CD14-positive monocyte (primary cell): ENCODE data around the gene TBX10. TPM values are rescaled to one million over a fixed set of nuclear protein-coding genes. Genes with fewer than 3 reads are reported as not detected.

ENCODE experiments used
- DNase-seq, 3 donors: peaks; one replicate each; pipeline ENCODE4 v3.0.0-alpha.2; 2011 to 2022
- H2AFZ ChIP-seq: 2 replicates; pipeline ENCODE4 v1.6.0; 2012; ENCODE audit warnings: mild to moderate bottlenecking, low read depth, low read length, inconsistent platforms; ENCODE audit not compliant: insufficient read depth, poor library complexity, severe bottlenecking
- H3K27ac ChIP-seq, 2 donors: 1 replicate in 1 of 2; 2 replicates in 1 of 2; pipeline ENCODE4 v1.5.1; 2012 to 2013; ENCODE audit warnings: low read length in 2 of 2, control low read depth in 1 of 2, inconsistent platforms in 1 of 2, low read depth in 1 of 2, mild to moderate bottlenecking in 1 of 2
- H3K27me3 ChIP-seq, 2 donors: one replicate each; pipeline versions ENCODE4 v1.6.0 to v1.6.1; 2011 to 2013; ENCODE audit warnings: low read length in 2 of 2; ENCODE audit not compliant: control insufficient read depth in 2 of 2, insufficient read depth in 2 of 2
- H3K36me3 ChIP-seq, 2 donors: replicated peaks in 1 of 2; 1 replicate in 1 of 2; 2 replicates in 1 of 2; pipeline versions ENCODE4 v1.5.1 to v1.6.1; 2012 to 2013; ENCODE audit warnings: low read length in 2 of 2, control low read depth in 1 of 2, inconsistent platforms in 1 of 2, mild to moderate bottlenecking in 1 of 2; ENCODE audit not compliant: insufficient read depth in 2 of 2, control insufficient read depth in 1 of 2
- H3K4me1 ChIP-seq, 2 donors: 1 replicate in 1 of 2; 2 replicates in 1 of 2; pipeline versions ENCODE4 v1.5.1 to v1.6.1; 2012 to 2013; ENCODE audit warnings: low read length in 2 of 2, control low read depth in 1 of 2, inconsistent platforms in 1 of 2, mild to moderate bottlenecking in 1 of 2, moderate library complexity in 1 of 2; ENCODE audit not compliant: insufficient read depth in 2 of 2, control insufficient read depth in 1 of 2
- H3K4me2 ChIP-seq: replicated peaks from 2 replicates; pipeline ENCODE3; 2012; ENCODE audit warnings: low read length, moderate library complexity, mild to moderate bottlenecking; ENCODE audit not compliant: poor library complexity, severe bottlenecking; ENCODE audit errors: extremely low read depth
- H3K4me3 ChIP-seq, 3 experiments: fragments of 200-600 bp in 1 of 3; sonication (generic) in 1 of 3; replicated peaks in 1 of 3; 1 replicate in 2 of 3; 2 replicates in 1 of 3; pipeline ENCODE4 v1.5.1; 2011 to 2013; ENCODE audit warnings: low read length in 3 of 3, mild to moderate bottlenecking in 3 of 3, control low read depth in 2 of 3, low read depth in 2 of 3, inconsistent platforms in 1 of 3, moderate library complexity in 1 of 3
- H3K79me2 ChIP-seq: 2 replicates; pipeline ENCODE4 v1.6.0; 2012; ENCODE audit warnings: mild to moderate bottlenecking, control low read depth, inconsistent platforms, low read length, moderate library complexity; ENCODE audit not compliant: insufficient read depth
- H3K9ac ChIP-seq: 2 replicates; pipeline ENCODE4 v1.6.0; 2017; ENCODE audit warnings: low read length, mild to moderate bottlenecking; ENCODE audit not compliant: insufficient read depth, poor library complexity, severe bottlenecking
- H3K9me3 ChIP-seq, 2 donors: replicated peaks in 1 of 2; 1 replicate in 1 of 2; 2 replicates in 1 of 2; pipeline versions ENCODE4 v1.5.1 to v1.6.1; 2012 to 2013; ENCODE audit warnings: low read length in 2 of 2, control low read depth in 1 of 2; ENCODE audit not compliant: control insufficient read depth in 1 of 2, insufficient read depth in 1 of 2
- H4K20me1 ChIP-seq: 2 replicates; pipeline ENCODE4 v1.6.0; 2012; ENCODE audit warnings: mild to moderate bottlenecking, low read length, control low read depth, moderate library complexity; ENCODE audit not compliant: insufficient read depth
- H3K27ac Mint-ChIP-seq, 7 donors: one replicate each; pipeline ENCODE4 v1.8.0; 2020; ENCODE audit warnings: mild to moderate bottlenecking in 7 of 7, mixed read lengths in 7 of 7, moderate library complexity in 6 of 7, inconsistent platforms in 2 of 7
- H3K27me3 Mint-ChIP-seq, 3 donors: one replicate each; pipeline ENCODE4 v1.8.0; 2021 to 2022; ENCODE audit warnings: low read depth in 3 of 3, mild to moderate bottlenecking in 3 of 3, mixed read lengths in 3 of 3, moderate library complexity in 3 of 3, inconsistent platforms in 1 of 3
- H3K36me3 Mint-ChIP-seq, 2 donors: one replicate each; pipeline ENCODE4 v1.8.0; 2020; ENCODE audit warnings: mixed read lengths in 2 of 2, inconsistent platforms in 1 of 2, mild to moderate bottlenecking in 1 of 2
- H3K4me1 Mint-ChIP-seq: one replicate; pipeline ENCODE4 v1.8.0; 2020; ENCODE audit warnings: mild to moderate bottlenecking, mixed read lengths
- H3K4me3 Mint-ChIP-seq, 2 donors: one replicate each; pipeline ENCODE4 v1.8.0; 2020; ENCODE audit warnings: mild to moderate bottlenecking in 2 of 2, mixed read lengths in 2 of 2, moderate library complexity in 1 of 2
- H3K9me3 Mint-ChIP-seq, 7 donors: one replicate each; pipeline ENCODE4 v1.8.0; 2020 to 2022; ENCODE audit warnings: mixed read lengths in 7 of 7, mild to moderate bottlenecking in 6 of 7, moderate library complexity in 6 of 7, inconsistent platforms in 2 of 7
- WGBS: methylation state at CpG from one replicate; pipeline ENCODE4 v1.1.5; 2013; ENCODE audit warnings: missing lambda C conversion rate; ENCODE audit not compliant: insufficient coverage; 5-methylcytosine and 5-hydroxymethylcytosine counted together
- intact Hi-C, 2 donors: fragments of 100-400 bp; cut with micrococcal nuclease; formaldehyde crosslinking; loops; one replicate each; pipeline versions ENCODE4 v1.15.0 to v1.15.1; 2023
- polyA plus RNA-seq, 3 donors: library from polyadenylated mRNA; depleted of rRNA in 1 of 3; unstranded in 2 of 3; stranded (reverse) in 1 of 3; fragments of 300-500 nt in 2 of 3; fragments of >200 nt in 1 of 3; fragmentation: Illumina TruSeq in 2 of 3; gene quantifications; 1 replicate in 2 of 3; 2 replicates in 1 of 3; pipeline ENCODE4 v1.2.3, GENCODE V29; 2012 to 2021
- TF ChIP-seq, protein P1 (sequence below): fragments of 200-600 bp; IDR thresholded peaks from one replicate; pipeline ENCODE4 v1.8.0; 2022; ENCODE audit warnings: antibody characterized with exemption, mild to moderate bottlenecking

TBX10 gene
- polyA plus RNA-seq, 3 donors, result not detected

DNA sequence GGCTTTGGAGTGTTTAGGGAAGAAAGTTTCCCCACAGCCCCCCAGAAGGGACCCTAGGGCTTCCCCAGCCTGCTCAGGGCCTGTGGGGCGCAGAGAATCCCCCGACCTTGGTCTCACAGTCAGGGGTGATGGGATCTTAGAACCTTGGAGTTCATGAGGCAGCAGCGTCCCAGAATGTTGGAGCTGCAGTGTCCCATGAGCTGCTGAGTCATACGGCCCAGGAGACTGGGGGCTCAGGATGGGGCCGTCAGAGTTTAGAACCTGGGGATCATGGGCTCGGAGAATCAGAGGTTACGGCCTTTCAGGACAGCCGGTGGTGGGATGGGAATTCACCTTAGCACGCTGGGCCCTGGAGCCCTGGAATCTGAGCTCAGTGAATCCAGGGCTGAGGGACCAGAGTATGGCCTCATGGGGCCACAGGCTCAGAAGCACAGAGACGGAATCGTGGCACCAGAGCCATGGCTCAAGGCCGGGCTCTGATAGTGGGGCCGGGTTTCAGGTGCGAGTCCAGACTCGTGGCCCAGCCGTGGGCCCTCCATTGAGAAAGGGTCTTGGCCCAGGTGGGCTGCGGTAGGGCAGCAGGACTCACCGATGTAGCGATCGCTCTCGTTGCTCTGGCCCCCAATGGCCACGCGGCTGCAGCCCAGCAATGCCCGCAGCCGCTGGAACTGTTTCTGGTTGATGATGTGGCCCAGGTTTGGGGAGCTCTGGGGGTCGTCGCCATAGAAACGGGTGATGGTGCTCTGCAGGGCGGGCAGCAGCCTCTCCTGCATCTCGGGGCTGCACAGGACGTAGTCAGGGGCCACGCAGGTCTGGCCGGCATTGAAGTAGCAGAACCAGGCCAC lies 25.4 kb upstream of the TBX10 start:
- no peak overlapping the region for H3K4me2 ChIP-seq
- Mint-ChIP-seq H3K4me1 (no peaks in the 10 kb centered on the region), H3K9me3 (no peaks in the 10 kb centered on the region), H3K27me3 (peaks cover 0 to 2% (median 0%) of the 10 kb centered on the region in 3 donors), H3K27ac (no peak overlapping the region), H3K36me3 (no peaks in the 10 kb centered on the region), H3K4me3 (no peak overlapping the region)
- no peak overlapping the region for H3K9ac ChIP-seq
- no peaks in the 10 kb centered on the region for H3K9me3 ChIP-seq
- no peak overlapping the region for H2AFZ ChIP-seq
- DNase-seq, result no peak
- H3K79me2 ChIP-seq, result no peaks in the 10 kb centered on the region
- no peak overlapping the region for H3K4me3 ChIP-seq
- H3K27me3 ChIP-seq, result no peaks in the 10 kb centered on the region
- intact Hi-C loops, result no loop called here
- no peaks in the 10 kb centered on the region for H3K4me1 ChIP-seq
- TF ChIP-seq, protein P1, sequence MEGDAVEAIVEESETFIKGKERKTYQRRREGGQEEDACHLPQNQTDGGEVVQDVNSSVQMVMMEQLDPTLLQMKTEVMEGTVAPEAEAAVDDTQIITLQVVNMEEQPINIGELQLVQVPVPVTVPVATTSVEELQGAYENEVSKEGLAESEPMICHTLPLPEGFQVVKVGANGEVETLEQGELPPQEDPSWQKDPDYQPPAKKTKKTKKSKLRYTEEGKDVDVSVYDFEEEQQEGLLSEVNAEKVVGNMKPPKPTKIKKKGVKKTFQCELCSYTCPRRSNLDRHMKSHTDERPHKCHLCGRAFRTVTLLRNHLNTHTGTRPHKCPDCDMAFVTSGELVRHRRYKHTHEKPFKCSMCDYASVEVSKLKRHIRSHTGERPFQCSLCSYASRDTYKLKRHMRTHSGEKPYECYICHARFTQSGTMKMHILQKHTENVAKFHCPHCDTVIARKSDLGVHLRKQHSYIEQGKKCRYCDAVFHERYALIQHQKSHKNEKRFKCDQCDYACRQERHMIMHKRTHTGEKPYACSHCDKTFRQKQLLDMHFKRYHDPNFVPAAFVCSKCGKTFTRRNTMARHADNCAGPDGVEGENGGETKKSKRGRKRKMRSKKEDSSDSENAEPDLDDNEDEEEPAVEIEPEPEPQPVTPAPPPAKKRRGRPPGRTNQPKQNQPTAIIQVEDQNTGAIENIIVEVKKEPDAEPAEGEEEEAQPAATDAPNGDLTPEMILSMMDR, result no peak
- 92% methylated on average over 33 of the region's 33 CpGs for WGBS
- no peaks in the 10 kb centered on the region for H3K36me3 ChIP-seq
- H4K20me1 ChIP-seq, result no peaks in the 10 kb centered on the region
- H3K27ac ChIP-seq, result no peak overlapping the region

DNA sequence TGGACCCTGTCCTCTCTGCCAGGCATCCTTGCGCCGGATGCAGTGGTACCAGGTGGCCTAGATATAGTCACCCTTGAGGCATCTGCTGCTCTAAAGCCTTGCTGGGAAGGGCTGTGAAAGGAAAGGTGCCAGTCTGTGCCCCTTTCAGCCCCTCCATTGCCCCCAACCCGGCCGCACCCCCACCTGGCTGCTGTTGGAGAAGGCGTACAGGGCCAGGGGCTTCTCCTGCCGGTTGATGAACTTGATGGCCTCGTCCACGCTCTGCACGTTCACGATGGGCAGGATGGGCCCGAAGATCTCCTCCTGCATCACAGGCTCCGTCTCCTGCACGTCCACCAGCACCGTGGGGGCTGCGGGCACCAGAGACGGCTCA lies 24.6 kb upstream of the TBX10 start:
- Histone ChIP-seq H3K9me3 (no peaks in the 10 kb centered on the region), H3K27ac (no peak overlapping the region), H3K4me2 (no peak overlapping the region), H3K79me2 (no peaks in the 10 kb centered on the region), H3K36me3 (no peaks in the 10 kb centered on the region), H3K4me1 (no peaks in the 10 kb centered on the region), H3K27me3 (no peaks in the 10 kb centered on the region), H4K20me1 (no peaks in the 10 kb centered on the region), H3K4me3 (no peak overlapping the region), H2AFZ (no peak overlapping the region), H3K9ac (no peak overlapping the region)
- 100% methylated on average over 4 of the region's 16 CpGs for WGBS
- H3K4me3 Mint-ChIP-seq, result no peak overlapping the region
- H3K36me3 Mint-ChIP-seq, result no peaks in the 10 kb centered on the region
- H3K9me3 Mint-ChIP-seq, result no peaks in the 10 kb centered on the region
- no peak overlapping the region for H3K27ac Mint-ChIP-seq
- no peaks in the 10 kb centered on the region for H3K4me1 Mint-ChIP-seq
- TF ChIP-seq, protein P1, result no peak
- intact Hi-C loops, result no loop called here
- DNase-seq, result no peak
- H3K27me3 Mint-ChIP-seq, result peaks cover 0 to 2% (median 0%) of the 10 kb centered on the region in 3 donors
